Neural cell (in vitro differentiated cells): Measurements from ENCODE around the gene KLF13.

Source experiments
- CTCF ChIP-seq: fragments of 450-650 bp; IDR thresholded peaks from 2 replicates; pipeline ENCODE4 v1.5.1; 2014; ENCODE audit warnings: antibody characterized with exemption, mild to moderate bottlenecking, moderate library complexity; ENCODE audit not compliant: poor library complexity, severe bottlenecking
- EP300 ChIP-seq: fragments of 450-650 bp; conservative IDR thresholded peaks from 2 replicates; pipeline ENCODE4 v1.6.1; 2014; ENCODE audit warnings: antibody characterized with exemption, mild to moderate bottlenecking, moderate library complexity; ENCODE audit not compliant: poor library complexity, severe bottlenecking
- MXI1 ChIP-seq: fragments of 450-650 bp; conservative IDR thresholded peaks from 2 replicates; pipeline ENCODE4 v1.6.1; 2014; ENCODE audit warnings: antibody characterized with exemption, mild to moderate bottlenecking; ENCODE audit not compliant: poor library complexity, severe bottlenecking
- POLR2AphosphoS5 ChIP-seq: IDR thresholded peaks from 2 replicates; pipeline ENCODE4 v1.6.1; 2012
- RAD21 ChIP-seq: fragments of 450-650 bp; conservative IDR thresholded peaks from 2 replicates; pipeline ENCODE4 v1.6.1; 2014; ENCODE audit warnings: antibody characterized with exemption, mild to moderate bottlenecking, moderate library complexity
- REST ChIP-seq: IDR thresholded peaks from 2 replicates; pipeline ENCODE4 v1.6.1; 2012; ENCODE audit warnings: borderline replicate concordance
- TAF1 ChIP-seq: IDR thresholded peaks from 2 replicates; pipeline ENCODE4 v1.6.1; 2012; ENCODE audit warnings: low read depth

DNA sequence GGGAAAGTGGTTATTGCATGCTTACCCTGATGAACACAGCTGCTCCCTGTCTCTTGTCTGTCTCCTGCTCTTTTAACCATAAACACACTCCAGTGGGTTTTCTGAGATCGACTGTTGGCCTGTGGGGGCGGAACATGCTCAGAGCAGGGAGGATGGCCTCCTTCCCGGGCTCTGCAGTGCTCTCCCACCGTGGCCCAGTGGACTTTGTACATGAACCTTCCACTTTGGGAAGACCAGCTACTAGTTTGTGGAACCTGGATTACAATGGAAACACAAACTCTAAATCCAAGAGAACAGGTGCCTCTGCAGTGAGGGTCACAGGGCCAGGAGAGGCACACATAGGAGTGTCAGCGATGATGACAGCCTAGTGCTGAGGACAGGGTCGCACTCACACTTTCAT, 56.5 kb downstream of the KLF13 start:
- TF ChIP-seq CTCF (no peak), REST (no peak), TAF1 (no peak), POLR2AphosphoS5 (no peak), RAD21 (no peak), EP300 (no peak), MXI1 (no peak)
